GM12865 (cell line): ENCODE results near the gene GSKIP.
A peak's percentile ranks its signal among the peaks of the same experiment; 100 is the strongest.

Experiments used
- DNase-seq: peaks from one replicate; pipeline ENCODE4 v3.0.0; 2010; ENCODE audit warnings: low read depth
- H3K4me3 ChIP-seq: 2 replicates; pipeline ENCODE4 v1.5.1; 2011; ENCODE audit warnings: mild to moderate bottlenecking, low read depth, low read length, control low read depth
- TF ChIP-seq, protein P1 (sequence below): IDR thresholded peaks from 2 replicates; pipeline ENCODE4 v1.5.1; 2011; ENCODE audit warnings: low read length, control low read depth, low read depth, inconsistent platforms; ENCODE audit not compliant: insufficient read depth; ENCODE audit errors: missing control alignments

Gene GSKIP

DNA sequence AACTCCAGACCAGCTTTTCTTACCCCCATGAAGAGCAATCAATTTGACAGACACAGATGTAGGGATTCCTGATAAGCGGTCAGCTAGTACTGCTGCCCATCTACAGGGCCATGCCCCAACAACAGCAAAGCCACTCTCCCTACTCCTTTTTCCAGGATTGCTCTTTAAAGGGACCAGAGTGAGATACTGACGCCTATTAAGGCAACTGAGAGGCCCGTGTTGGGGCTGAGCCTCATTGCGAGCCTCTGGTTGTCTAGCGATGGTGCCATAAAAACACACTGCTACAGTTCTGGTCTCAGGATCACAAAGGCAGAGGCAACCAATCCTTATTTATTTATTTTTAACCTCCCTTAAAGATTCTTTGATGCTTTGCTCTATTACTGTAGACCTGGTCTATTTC is 59.7 kb downstream of the GSKIP start:
- DNase-seq = no peak
- TF ChIP-seq, protein P1, sequence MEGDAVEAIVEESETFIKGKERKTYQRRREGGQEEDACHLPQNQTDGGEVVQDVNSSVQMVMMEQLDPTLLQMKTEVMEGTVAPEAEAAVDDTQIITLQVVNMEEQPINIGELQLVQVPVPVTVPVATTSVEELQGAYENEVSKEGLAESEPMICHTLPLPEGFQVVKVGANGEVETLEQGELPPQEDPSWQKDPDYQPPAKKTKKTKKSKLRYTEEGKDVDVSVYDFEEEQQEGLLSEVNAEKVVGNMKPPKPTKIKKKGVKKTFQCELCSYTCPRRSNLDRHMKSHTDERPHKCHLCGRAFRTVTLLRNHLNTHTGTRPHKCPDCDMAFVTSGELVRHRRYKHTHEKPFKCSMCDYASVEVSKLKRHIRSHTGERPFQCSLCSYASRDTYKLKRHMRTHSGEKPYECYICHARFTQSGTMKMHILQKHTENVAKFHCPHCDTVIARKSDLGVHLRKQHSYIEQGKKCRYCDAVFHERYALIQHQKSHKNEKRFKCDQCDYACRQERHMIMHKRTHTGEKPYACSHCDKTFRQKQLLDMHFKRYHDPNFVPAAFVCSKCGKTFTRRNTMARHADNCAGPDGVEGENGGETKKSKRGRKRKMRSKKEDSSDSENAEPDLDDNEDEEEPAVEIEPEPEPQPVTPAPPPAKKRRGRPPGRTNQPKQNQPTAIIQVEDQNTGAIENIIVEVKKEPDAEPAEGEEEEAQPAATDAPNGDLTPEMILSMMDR = no peak
- no peak overlapping the region for H3K4me3 ChIP-seq

DNA sequence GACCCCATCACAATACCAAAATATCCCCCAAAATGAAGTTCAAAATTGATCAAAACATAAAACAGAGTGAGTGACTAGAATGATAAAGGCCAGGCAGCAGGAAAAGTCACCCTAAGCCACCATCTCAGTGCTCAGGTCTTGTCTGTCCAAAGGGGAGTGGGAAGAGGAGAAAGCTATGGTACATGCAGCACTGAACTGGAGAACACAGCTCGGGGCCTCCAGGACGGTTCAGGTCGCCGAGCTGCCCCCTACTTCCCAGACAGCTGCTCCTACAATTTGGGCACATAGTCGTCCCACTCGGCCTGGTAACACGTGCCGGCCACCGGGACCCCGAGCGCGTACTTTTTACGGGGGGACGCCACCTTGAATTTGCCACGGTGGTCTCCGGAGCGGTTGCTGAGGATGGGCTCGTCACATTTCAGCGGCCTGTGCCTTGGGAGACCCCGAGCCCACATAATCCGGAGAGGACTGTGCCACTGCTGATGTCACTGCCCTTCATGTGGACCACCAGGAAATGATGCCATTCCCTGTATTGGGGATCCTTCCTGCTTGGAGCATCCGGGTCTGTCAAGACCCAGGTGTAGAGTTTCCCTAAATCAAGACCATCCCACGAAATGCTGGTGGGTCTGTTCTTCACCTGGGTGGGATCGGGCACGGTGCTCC is 60.3 kb downstream of the GSKIP start:
- TF ChIP-seq, protein P1 = no peak
- H3K4me3 ChIP-seq = peak overlapping the region; percentile 57
- no peak for DNase-seq

DNA sequence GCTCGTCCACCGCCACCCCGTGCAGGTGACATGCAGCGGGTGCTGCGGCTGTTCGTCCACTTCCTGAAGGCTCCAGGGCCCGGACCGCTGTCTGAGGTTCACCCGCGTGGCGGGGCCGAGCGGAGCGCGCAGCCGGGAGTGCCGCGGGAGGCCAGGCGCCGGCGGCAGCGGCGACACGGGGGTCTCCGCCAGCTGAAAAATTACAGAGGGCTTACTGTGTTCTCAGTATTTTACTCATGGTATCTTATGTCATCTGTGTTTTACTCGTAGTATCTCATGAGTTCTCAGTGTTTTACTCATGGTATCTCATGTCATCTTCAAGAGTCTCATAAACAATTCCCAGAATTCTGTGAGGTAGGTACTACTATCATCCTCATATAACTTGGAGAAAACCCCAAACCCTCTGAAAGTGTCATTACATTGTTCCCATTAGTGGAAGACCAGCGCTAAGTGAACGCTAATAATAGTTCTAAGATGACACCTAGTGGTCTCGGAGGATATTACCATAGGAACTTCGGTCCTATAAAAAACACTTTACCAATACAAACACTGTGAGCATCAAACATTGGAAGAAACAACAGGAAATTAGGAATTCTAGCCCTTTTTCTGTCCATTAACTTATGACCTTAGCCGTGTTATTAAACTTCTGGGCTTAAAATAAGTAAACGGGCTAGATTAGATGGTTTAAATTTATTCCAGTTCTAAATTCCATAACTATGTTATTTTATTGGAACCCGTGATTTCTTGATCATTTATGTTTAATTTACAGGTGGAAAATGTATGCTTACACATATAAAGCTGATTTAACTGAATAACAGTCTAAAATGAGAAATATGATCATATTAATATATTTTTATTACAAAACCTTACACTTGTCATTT is 61.0 kb downstream of the GSKIP start:
- TF ChIP-seq, protein P1 = peak; percentile 59
- peak overlapping the region; percentile 57 for H3K4me3 ChIP-seq
- DNase-seq = peak; percentile 75

DNA sequence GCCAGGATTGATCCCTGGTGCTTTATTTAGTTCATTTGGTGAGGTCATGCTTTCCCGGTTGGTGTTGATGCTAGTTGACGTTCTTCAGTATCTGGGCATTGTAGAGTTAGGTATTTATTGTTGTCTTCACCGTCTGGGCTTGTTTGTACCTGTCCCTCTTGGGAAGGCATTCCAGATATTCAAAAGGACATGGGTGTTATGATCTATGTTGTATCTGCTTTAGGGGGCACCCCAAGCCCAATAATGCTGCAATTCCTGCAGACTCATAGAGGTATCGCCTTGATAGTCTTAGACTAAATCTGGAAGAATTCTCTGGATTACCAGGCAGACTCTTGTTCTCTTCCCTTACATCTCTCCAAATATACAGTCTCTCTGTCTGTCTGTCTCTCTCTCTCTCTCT is 70.7 kb downstream of the GSKIP start:
- DNase-seq = no peak
- TF ChIP-seq, protein P1 = no peak
- H3K4me3 ChIP-seq = no peak overlapping the region
